NK-92 (cell line): ENCODE results near the gene DGKI.

Experiments used
- DNase-seq: peaks from one replicate; lab custom pipeline; 2025; ENCODE audit not compliant: unreplicated experiment; lab: John Stamatoyannopoulos, UW

DGKI gene

DNA sequence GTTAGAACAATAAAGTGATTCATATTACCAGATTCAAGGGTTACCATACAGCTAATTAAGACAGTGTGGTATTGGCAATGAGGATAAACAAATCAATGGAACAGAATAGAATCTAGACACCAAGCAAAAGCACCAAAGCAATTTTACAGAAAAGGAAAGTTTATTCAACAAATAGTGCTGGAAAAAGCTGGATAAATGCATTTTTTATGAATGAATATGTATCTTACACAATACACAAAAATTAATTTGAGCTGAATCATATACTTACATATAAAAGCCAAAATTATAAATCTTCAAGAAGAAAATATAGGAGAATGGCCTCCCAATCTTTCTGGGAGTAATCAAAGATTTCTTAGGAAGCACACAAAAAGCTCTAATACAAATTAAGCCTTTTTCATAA, 282.8 kb downstream of the DGKI start:
- DNase-seq, result no peak

- DNase-seq, result no peak
Observed at GRCh38 chr7:137547485-137547884, 299.3 kb downstream of the DGKI start.

DNA sequence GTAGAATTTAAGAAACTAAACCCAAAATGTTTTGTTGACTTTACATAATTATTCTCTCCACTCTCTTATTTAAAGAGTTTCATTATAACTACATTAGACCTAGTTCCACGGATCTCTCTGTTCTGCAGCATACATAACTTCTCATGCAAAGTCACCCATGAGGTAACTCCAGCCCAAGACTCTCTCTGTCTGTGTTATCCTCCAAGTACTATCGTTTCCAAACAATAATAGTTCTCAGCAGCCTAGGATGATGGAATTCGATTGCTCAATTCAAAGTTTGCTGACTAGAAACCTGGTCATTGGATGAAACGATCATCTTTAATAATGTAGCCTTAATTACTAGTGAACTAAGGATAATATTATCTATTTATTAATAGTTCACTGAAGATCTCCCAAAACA, 300.1 kb downstream of the DGKI start:
- DNase-seq, result no peak

DNA sequence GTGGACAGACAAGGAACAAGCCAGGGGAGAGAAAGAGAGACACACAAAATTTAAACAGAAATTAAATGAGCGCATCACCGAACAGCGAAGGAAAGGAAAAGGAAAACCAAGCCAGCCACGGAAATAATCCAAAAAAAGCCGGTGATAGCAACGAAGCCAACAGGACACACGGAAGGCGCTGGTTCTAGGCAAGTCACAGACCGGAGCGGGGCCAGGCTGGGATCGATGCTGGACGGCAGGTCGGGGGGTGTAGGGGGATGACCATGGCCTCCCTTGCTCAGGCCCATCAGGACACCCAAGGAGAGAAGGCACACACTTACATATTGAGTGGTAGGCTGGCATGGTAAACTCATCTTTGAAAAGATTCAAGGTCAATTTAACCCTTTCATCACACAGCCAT, 300.8 kb downstream of the DGKI start:
- no peak for DNase-seq

DNA sequence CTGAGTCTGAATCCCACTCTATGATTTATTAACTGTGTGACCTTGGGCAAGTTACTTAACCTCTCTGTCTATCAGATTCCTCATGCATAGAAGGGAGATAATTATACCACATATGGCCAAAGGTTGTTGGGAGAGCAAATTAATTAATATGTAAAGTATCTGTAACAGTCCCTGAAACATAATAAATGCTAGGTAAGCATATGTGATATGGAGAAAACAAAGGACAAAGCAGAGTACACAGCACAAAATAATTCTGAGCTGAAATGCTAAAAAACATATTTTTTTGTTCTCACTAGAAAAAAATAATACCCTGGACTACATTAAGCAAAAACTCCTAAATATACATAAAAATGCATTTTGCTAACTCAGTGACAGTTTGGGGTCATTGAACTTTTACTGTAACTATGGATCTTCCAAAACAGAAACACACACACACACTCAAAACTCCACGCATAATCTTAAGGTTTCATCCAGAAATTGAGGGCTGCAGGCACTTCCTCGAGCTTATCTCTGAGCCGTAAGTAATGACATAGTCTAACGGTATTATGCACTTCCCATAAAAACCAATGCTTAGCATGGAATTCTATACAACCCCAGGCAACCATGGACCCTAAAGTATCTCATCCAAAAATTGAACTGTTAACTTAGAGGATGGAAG, 301.6 kb downstream of the DGKI start:
- DNase-seq, result no peak

DNA sequence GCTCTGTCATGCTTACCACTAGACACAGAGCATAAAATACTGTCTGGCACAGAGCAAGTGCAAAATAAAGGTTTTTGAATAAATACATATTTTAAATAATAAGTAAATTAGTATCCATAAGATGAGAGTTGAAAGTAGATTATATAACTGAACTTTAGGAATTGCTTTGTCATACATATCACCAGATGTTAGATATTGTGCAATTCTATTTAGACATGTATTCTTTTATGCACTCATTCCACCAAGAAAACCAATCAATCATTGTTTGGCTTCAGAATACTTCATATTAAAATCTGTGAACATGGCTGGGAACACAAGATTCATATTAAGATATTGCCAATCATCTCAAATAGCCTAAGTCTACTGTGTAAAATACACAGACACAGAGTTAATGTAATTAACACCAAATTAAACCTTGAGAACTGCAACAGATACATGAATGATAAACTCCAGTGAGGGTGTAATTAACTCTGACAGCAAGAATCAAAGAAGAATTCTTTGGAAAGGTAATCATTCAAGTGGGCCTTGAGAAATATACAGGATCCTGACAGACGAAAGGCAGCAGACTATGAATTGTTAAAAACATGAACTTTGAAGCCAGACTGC, 302.2 kb downstream of the DGKI start:
- DNase-seq, result no peak

DNA sequence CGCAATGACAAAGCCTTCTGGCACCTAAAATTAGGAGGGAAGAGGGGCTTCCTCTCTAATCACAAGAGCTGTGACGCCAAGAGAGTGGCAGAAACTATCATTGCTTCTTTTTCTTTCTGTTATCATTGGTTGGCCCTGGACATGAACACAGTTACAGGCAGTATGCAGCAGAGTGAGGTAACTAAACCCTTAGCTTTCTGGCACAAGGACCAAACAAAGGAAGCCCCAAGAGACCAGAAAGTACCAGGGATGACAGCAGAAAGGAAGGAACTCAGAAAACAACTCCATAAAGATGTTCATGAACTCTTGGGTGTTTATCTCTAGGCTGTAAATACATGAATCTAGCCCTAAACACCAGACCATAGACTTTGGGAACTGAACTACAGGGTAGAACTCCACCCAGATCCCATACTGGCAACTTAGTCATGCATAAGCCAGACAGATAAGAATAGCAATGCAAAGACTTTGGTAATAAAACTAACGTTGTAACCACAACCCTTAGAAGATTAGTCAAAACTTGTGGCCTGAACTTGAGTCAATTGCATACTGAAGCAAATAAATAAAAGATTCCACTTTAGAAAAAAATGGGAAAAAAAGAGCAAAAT, 307.6 kb downstream of the DGKI start:
- DNase-seq, result no peak

- DNase-seq, result no peak
Observed at GRCh38 chr7:137538361-137538762, 308.4 kb downstream of the DGKI start.

DNA sequence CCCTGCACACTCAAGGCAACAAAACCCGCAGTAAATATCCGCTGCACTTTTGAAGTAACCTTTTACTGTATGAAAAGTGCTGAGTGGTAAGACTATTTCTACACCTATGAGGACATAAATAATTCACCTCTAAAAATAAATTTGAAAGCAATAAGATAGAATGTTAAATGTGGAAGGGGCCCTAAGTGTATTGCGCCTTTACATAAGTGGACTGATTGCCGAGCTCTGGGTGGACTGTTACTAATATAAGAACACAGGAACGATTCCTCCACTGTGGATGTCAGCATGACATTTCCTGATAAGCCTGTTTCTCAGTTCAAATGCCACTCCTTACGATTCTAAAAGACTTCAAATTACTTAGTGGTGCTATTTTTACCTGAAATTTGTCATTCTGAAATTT, 311.2 kb downstream of the DGKI start:
- DNase-seq, result no peak

DNA sequence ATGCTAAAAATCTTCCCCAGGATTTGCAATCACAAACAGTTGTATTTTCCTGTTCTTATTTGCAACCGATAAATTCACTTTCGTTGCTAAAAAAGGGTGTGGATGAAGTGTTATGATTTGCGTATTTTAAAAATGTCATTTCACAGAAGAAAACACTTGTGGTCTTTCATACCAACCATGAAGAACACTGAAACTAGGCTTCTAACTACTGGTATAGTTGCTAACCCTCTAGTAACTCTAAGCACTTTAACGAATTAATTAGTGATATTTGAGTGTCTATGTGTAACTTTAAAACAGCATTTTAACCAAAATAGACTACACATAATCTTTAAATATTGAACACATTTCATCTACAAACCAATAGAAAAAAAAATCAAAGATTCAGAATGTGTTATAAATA, 315.1 kb downstream of the DGKI start:
- DNase-seq, result no peak

DNA sequence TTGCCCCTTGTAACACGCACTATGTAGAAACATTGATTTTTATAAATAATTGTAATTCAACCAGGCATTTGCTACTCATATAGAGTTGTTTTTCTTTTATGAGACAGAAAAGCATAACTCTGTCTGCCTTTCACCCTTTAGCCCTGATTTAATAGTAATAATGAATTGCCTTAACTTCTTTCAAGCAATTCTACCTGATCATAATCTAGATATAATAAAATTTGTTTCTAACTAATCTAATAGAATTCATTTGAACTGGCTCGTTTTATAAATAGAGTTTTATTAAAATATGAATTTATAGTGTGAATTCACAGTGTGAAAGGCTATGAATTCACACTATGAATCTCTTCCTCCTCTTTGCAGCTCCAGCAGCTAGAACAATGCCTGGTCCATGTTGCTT, 319.1 kb downstream of the DGKI start:
- DNase-seq, result no peak

DNA sequence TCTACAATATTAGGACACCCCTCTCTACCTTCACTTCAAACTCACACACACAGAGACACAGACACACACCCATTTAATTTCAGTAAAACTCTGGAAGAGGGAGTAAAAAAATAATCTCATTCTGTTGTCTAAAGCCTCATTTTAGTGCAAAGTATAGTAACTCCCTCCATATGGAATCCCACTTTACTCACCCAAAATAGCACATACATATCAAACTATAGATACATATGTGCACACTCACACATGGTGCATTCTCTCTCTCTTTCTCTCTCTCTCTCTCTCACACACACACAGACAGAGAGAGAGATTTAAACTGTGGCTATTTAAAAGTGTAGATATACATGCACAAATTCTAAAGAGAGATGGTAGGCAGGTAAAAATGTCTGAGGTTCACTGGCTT, 323.6 kb downstream of the DGKI start:
- no peak for DNase-seq

GRCh38 chr7:137521451-137521850, 325.3 kb downstream of the DGKI start:
- DNase-seq, result no peak

- no peak for DNase-seq
Observed at GRCh38 chr7:137519947-137520346, 326.8 kb downstream of the DGKI start.

GRCh38 chr7:137519181-137519691, 327.5 kb downstream of the DGKI start:
- DNase-seq, result no peak

DNA sequence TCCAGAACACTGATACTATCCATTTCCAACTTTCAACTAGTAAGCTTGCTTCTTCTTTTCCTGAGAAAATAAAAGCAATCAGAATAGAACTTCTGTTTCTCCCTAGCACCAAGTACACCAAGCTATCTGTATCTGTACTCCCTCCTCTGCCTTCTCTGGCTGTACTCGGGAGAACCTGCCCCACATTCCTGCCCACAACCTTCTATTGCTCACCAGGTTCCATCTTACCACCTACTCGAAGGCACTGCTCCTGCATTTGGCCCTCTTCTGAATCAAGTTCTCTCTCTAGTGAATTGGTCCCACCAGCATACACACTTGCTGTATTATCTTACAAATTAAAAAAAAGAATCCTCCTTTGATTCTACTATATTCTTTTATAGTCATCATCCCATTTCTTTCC, 333.7 kb downstream of the DGKI start:
- DNase-seq, result no peak

GRCh38 chr7:137507096-137507495, 339.7 kb downstream of the DGKI start:
- no peak for DNase-seq

- DNase-seq, result no peak
Observed at GRCh38 chr7:137506031-137506430, 340.7 kb downstream of the DGKI start.

DNA sequence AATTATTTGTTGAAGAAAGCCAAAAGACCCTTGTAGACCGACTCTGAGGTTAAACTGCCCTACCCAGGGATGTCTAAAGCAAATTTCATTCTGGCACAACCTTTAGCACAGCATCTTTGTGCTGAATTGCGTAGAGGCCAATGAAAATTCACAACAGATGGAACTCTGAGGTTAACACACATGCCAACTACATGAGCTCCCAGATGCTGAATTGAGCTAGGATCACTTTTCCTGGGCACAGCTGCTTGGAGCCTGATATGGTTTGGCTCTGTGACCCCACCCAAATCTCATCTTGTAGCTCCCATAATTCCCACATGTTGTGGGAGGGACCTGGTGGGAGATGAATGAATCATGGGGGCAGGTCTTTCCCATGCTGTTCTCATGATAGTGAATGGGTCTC, 345.2 kb downstream of the DGKI start:
- no peak for DNase-seq

DNA sequence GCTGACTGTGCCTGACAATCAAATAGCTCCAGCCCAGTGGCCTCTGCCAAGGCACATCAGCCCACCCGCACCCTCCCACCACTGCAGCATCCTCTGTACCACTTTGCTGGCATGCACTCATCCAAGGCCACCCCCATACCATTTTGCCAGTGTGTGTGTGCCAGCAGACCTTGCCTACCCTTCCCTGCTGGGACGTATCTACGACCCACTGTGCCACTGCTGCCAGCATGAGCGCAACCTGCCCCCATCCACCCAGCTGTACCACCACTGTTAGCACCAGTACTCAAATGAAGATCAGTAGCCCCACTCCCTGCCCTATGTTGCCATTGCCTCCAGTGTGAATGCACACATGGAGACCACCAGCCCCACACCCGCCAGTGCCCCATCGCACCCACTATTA, 353.9 kb downstream of the DGKI start:
- DNase-seq, result no peak

DNA sequence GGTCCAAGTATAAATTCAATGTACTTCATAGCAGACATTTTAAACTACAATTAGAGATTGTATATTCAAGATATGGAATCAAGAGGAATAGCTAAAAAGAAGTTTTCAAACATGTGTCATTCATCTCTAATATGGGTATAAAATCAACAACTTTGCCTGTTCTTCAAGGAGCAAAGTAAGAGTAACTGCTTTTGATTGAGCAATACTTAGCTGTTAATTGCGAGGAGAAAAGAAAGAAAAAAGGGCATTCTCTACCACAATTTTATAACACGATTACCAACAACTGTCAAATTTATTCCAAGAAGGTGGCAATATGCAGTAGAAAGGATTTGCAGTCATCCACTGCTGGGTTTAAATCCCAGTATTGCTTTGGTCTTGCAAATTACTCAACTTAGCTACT, 356.9 kb downstream of the DGKI start:
- DNase-seq, result no peak

DNA sequence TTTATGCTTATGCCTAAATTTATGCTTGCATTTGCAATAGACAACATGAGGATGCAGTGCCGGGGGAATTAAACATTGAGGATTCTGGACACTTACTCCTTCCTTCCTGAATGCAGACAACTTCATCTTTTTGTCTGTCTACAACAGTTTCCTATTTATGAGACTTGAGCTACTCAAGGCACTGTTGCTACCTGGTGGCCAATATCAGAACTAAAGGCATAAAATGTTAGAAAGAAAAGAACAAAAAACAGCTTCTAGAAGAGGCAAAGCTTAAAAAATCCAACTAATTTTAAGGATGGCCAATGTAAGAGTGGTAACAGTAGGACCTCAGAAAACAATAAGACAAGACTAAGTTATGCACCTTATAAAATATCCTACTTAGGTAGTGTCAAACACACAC, 358.7 kb downstream of the DGKI start:
- no peak for DNase-seq

DNA sequence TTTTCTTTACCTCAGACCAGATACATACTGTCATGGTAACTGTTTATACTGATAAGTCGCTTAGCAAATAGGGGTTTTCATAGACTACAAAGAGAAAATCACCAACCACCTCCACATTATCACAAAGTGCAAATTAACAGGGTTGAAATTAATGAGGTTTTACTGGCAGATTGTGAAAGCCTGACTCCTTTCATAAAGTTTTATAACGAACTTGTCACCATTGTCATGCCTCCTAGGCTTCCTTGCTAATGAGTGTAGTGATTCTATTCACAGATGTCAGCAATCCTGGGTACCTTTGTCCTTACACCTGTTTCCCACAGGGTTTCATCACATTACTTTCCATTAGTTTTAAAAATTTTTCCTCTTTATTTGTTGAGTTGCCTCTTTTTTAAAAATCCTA, 361.0 kb downstream of the DGKI start:
- no peak for DNase-seq
